DMS 273 treated with DMSO at 0.1 percent for 48 hours (cell line): ENCODE measurements around the gene HTRA3.

Experiments used
- DNase-seq: peaks from one replicate; lab custom pipeline; 2025; lab: John Stamatoyannopoulos, UW

HTRA3 gene

DNA sequence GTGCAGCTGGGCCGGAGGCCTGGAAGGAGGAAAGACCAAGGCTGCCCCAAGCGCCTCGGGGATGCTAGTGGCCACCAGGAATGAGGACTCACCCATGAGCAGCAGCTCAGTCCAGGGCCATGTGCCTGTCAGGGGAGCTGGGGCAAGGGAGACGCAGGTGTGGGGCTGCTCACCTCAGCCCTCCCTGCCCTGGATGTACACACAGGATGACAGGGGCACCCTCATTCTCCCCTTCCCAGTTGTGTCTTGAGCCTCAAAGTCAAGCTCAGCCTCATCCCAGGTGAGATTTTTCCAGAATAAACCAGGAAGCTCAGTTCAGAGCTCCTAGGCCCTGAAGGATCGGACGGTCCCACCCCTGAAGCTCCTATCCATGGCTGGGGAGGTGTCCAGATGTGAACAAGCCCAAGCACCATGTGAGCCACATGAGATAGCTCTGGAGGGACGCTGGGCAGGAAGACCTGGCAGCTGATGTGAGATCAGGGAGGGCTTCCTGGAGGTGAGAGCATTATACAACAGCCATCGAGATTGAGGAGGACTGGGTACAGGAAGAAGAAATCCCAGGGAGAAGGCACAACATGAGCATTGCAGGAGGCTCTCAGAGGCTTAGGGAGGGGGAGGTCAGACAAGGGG lies 23.0 kb downstream of the HTRA3 start:
- DNase-seq: no peak

DNA sequence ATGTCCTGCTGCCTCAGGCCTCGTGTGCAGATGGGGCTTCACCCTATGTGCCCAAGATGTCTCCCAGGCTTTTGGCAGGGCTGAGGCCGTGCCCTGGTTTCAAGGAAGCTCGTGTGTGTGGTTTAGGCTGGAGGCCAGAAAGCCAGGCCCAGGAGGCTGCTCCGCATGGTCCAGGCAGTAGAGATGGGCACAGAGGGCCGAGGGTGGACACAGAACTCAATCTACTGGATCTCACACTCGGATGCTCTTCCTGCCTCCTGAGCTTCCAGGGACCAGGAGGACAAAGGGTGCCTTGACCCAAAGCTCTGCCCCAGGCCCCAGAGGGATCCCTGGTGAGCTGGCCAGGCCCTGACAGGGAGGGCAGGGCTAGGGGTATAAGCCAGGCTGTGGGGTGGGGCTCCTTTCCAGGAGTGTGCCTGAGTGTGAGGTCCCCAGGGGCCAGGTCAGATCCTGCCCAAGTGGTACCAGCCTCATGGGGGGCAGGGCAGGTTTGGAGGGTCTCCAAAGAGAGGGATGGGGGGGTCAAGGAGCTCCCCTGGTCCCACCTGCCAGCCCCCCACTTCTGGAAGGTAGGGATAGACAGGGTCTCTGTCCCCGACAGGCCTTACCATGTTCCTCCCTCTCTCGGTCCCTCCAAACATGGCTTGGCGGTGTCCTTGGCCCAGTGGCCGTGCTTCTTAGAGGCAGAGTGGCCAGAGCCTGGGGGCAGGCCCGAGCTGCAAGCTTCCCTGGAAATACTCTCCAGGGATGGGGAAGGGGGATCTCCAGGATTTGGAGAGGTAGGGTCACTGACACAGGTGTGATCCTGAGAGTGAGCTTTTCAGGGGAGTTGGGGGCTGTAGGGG lies 23.8 kb downstream of the HTRA3 start:
- no peak for DNase-seq

DNA sequence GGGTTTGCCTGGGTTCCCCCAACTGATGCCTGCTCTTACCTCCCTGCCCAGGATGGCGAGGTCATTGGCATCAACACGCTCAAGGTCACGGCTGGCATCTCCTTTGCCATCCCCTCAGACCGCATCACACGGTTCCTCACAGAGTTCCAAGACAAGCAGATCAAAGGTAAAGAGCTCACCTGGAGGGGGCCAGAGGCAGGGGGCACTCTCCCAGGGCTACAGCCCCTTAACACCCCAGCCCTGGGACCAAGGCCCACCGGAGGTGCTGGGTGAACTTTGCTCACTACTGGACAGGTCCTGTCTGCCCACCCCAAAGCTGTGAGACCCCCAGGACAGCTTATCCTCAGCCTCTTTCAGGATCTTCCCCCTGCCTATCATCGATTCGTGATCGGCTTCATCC lies 24.5 kb downstream of the HTRA3 start:
- no peak for DNase-seq

DNA sequence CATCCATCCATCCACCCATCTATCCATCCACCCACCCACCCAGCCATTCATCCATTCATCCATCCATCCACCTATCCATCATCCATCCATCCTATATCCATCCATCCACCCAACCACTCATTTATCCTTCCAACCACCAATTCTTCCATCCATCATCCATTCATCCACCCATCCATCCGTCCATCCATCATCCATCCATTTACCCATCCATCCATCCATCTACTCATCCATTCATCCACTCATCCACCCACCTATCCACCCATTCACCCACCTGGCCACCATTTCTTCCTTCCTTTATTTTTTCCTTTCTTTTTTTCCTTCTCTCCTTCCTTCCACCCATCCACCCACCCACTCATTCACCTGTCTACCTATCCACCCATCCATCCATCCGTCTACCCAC lies 25.2 kb downstream of the HTRA3 start:
- DNase-seq: no peak

DNA sequence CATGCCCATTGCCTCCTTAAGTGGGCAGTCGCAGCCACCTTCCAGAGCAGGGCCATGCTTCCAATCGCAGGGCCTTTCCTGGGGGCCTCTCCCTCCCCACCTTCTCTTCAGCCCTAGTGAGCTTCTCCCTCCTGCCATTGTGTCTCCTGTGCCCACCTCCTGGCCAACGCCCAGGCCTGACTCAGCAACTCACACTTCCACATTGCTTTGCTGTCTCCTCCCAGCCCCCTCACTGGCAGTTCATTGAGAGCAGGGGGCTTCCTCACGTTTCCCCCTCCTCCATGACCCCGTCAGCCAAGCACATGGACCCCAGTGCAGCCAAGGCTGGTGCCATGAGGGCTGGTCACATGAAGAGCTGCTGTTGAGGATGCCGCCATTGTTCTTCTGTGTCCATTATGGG lies 25.9 kb downstream of the HTRA3 start:
- DNase-seq: no peak

DNA sequence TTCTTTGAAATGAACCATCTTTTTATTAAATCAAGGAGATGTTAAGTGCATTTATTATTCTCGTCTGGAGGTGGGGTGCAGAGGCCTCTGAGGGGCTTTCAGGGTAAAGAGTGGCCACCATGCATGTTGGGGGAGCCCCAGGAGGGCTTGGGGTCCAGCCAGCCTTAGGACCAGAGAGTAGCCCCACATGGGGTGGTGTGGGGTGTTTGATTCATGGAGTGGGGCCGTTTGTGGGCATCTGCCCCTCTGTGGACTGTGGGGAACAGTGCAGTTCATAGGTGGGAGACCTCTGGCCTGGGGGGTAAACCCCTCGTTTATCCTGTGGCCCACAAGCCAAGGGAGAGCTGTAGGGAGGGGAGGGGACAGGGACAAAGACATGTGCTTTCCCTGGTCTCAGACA lies 26.9 kb downstream of the HTRA3 start:
- no peak for DNase-seq

DNA sequence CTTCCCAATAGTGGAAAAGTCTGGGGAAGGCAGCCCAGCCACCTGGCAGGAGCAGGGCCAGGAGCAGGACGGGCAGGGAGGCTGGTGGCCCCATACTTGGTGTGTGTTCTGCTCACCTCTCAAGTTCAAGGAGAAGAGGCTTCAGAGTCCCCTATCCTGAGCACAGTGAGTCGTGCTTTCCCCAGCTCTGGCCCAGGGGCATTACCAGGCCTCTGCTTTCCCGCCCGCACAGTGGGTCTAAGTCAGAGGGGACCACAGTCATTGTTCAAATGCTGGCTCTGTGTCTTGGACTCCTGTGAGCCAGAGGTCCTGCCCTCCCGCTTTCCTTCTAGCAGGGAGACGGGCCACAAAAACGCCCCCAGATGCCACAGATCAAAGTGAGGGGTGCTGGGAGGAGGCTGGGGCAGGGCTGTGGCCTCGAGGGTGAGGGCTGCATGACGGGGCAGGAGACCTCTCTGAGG lies 27.6 kb downstream of the HTRA3 start:
- DNase-seq: no peak

DNA sequence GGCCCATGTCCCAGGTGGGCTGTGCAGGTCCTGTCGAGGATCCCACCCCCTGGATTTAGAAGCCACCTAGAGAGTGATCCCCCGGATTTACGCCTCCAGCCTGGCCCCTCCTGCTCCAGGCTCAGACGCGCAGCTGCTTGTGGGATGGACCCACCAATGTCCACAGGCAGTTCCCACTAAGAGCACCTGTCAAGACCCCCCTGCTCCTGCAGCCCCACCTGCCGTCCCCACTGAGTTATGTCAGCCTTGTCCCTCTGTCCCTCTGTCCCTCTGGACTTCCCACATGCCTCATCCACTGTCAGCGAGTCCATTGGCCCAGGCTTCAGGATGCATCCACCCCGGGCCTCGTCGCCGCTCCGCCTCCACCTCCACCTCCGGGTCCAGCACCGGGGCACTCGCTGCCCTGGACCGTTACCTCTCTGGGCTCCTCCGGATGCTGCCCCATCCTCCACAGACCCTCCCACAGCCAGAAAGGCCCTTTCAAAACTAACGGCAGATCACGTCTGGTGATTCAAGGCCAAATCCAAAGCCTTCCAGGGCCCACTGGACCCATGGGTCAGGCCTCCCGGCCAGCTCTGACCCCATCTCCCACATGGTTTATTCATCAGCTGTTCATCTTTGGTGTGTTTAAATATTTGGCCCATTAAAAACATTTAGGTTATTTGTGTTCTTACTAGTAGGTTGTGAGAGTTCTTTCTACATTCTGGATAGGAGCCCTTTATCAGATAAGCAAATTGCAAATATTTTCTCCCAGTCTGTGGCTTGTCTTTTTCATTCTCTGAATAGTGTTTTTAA lies 28.3 kb downstream of the HTRA3 start:
- no peak for DNase-seq

DNA sequence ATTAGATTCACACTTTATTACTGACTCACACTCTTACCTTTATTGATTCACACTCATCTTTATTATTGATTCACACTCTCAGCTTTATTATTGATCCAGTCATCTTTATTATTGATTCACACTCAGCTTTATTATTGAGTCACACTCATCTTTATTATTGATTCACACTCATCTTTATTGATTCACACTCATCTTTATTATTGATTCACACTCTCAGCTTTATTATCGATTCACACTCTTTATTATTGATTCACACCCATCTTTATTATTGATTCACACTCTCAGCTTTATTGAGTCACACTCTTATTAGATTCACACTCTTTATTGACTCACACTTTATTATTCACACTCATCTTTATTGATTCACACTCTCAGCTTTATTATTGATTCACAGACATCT lies 31.3 kb downstream of the HTRA3 start:
- no peak for DNase-seq

DNA sequence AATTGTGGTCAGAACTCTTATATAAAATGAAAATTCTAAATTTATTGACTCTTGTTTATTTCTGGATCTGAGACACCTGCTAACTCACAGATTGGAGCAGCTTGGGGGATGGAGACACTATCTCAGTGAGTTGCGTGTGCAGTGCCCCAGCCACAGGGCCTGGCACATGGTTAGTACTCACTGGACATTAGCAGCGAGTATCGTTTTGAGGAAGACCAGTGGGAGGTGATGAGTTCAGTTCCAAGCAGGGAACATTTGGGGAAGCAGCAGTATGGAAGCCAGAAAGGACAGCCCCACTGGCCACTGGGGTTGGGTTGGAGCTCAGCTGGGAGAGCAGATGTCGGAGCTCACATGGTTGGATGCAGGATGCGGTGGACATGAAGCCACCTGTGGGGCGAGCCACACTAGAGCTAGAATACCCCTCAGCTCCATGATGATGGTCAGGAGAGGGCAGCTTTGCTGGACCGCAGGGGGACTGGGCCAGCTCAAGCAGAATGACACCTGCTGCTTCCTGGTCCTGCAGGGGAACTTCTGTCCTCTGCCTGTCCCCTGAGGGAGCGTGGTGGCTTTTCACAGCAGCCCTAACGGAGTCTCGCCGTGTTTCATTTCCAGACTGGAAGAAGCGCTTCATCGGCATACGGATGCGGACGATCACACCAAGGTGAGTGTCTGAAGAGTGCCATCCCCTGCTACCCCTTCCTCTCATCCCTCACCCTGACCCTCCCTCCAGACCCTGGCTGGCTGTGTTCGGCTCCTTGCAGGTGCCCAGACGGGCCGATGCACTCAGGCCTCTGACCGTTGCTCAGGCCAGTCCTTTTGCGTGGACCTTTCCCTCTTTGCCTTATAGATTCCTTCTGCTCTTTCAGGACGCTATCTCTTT lies 32.5 kb downstream of the HTRA3 start:
- no peak for DNase-seq

DNA sequence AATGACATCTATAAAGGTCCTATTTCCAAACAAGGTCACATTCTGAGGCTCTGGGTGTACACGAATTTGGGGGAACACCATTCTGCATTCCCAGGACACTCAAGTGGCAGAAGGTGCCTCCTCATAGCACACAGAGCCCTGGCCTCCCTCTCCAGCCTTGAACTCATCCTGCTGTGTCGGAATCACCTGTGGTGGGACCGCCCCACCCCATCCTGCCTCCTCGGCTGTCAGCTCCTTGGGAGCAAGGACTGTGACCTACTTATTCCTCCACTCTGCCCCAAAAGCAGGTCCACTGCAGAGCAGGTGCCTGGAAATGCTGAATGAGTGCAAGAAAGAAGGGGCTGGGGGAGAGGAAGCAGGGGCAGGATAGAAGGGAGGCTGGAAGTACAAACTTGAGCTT lies 33.5 kb downstream of the HTRA3 start:
- DNase-seq: no peak

DNA sequence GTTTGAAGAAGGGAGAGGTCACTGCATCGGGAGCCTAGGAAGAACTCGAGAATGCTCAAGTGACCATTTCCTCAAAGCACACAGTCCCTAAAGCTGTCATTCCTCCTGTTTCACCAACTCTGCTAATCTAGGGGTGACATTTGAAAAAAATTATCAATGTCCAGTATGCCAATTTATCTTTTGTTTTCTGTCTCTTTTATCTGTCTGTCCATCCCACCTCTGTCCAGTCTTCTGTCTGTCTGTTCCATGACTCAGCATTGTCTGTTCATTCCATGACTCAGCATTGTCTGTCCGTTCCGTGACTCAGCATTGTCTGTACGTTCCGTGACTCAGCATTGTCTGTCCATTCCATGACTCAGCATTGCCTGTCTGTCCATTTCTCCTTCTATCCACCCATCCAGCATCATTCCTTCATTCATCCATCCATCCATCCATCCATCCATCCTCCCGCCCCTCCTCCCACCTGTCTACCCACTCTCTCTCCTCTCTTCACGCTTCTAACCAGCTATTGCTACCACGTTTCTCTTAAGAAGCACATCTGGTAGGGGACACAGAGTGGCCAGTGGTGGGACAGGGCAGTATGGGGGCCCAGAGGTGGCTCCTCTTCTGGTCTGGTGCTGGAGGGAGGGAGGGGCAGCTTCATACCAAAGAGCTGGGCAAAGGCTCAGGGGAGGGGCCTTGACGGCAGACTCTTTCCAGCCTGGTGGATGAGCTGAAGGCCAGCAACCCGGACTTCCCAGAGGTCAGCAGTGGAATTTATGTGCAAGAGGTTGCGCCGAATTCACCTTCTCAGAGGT lies 34.1 kb downstream of the HTRA3 start:
- no peak for DNase-seq

DNA sequence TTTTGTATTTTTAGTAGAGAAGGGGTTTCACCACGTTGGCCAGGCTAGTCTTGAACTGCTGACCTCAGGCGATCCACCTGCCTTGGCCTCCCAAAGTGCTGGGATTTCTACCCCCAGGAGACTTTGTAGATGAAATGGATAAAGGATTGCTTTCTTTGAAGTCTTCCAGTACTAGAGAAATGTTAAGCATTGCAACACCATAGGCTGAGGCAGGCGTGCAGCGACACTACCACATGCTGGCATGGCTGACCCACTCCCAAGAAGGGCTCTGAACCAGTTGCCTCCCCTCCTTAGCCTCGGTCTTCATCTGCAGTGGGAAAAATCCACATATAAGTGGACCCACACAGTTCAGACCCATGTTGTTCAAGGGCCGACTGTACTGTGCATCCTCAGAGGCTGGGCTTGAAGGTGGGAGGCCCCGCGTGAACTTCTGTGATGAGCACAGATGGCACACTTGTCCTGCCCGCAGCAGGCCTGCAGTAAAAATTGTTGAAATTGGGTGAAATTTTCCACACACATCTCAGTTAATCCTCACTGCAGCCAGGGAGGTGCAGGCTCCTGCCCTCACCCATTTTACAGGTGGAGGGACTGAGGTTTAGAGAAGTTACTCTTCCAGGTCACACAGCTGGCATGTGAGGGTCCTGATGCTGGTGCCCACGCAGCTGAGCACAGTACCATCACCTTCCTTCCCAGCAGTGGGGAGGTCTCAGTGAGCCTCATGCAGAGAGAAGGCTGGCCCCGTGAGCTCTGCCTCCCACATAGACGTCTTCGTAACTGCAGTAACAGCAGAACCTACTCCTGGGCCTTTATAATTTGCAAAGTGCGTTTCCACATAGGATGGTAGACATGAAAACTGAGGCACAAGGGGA lies 35.5 kb downstream of the HTRA3 start:
- no peak for DNase-seq

DNA sequence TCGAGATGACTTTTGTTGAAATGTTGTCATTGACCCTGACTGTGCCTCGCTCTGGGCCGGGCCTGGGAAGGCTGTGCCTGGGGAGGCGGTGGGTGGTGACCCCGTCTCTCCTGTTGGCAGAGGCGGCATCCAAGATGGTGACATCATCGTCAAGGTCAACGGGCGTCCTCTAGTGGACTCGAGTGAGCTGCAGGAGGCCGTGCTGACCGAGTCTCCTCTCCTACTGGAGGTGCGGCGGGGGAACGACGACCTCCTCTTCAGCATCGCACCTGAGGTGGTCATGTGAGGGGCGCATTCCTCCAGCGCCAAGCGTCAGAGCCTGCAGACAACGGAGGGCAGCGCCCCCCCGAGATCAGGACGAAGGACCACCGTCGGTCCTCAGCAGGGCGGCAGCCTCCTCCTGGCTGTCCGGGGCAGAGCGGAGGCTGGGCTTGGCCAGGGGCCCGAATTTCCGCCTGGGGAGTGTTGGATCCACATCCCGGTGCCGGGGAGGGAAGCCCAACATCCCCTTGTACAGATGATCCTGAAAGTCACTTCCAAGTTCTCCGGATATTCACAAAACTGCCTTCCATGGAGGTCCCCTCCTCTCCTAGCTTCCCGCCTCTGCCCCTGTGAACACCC lies 36.4 kb downstream of the HTRA3 start:
- DNase-seq: no peak

DNA sequence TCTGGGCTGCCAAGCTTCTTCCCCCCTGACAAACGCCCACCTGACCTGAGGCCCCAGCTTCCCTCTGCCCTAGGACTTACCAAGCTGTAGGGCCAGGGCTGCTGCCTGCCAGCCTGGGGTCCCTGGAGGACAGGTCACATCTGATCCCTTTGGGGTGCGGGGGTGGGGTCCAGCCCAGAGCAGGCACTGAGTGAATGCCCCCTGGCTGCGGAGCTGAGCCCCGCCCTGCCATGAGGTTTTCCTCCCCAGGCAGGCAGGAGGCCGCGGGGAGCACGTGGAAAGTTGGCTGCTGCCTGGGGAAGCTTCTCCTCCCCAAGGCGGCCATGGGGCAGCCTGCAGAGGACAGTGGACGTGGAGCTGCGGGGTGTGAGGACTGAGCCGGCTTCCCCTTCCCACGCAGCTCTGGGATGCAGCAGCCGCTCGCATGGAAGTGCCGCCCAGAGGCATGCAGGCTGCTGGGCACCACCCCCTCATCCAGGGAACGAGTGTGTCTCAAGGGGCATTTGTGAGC lies 37.0 kb downstream of the HTRA3 start:
- no peak for DNase-seq

DNA sequence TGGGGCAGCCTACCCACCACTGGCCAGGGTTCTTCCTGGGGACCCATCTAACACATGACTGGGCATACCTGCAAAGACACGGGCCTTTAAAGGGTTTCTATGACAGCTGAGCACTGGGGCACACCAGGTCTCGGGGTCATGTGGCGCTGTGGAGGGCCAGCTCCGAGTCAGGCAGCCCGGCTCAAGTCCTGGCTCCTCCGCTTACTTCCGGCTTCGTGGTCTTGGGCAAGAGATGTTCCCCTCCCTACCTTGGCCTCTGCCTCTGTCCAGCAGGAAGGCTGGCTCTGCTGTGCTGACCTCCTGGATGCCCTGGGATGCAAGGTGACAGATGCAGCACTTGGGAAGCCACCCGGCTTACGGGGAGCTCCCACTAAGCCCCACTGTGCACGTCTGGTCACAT lies 37.6 kb downstream of the HTRA3 start:
- DNase-seq: no peak

DNA sequence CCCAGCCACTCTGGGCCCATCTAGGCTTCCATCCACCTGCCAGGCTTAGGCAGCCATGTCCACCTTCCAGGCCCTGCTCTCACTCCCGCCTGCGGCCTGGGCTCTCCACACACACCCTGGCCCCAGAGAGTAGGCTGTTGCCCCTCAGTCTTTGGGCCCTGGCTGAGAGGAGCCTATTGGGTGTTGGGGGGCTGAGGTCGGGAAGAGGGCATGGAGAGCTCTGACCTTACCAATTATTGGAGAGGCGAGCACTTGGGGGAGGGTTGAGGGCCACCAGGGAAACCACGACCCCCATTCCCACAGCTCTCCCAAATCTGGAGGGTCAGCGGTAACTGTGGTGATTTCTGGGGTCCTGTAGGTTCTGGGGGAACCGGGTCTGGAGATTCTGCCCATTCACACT lies 38.2 kb downstream of the HTRA3 start:
- DNase-seq: no peak

DNA sequence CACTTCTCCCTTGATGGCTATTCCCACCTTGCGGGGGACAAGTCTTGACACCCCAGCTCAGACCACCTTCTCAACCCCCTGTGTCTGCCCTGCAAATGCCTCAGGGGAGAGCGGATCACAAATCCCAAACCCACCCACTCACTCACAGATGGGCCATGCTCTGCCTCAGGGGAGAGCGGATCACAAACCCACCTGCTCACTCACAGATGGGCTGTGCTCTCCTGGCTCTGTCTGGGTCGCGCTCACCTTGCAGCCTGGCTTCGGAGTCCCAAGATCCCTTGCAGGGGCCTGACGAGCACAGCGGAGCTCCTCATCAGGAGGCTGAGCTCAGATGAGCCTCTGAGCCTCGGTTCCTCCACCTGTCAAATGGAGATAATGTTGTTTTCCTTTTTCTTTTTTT lies 38.6 kb downstream of the HTRA3 start:
- no peak for DNase-seq
